K562 (cell line): ENCODE results near the gene UBA3. TPM values are rescaled to one million over a fixed set of nuclear protein-coding genes. Genes with fewer than 3 reads are reported as not detected.

Source experiments
- ATAC-seq: fragments of 200-7000 bp; cut with Tn5 transposase; 3 replicates; pipeline ENCODE4 v1.9.1; 2020; ENCODE audit warnings: moderate library complexity
- BruUV-seq: library from RNA; stranded (reverse); fragments of 400-500 nt; replicated peaks from 2 replicates; lab custom pipeline; 2021; lab: Mats Ljungman, UMichigan
- CTCF ChIA-PET: fragments of 300-600 bp; formaldehyde crosslinking; extraction: SDS; loops from one replicate; lab custom pipeline; 2021; ENCODE audit warnings: low intra/inter-chr PET ratio; lab: Yijun Ruan, JAX
- POLR2A ChIA-PET: fragments of 300-600, 350-650 bp; sonication (Branson Sonifier 250); formaldehyde crosslinking; extraction: SDS; loops from one replicate; lab custom pipeline; 2021; ENCODE audit warnings: antibody characterized with exemption, inconsistent platforms; lab: Yijun Ruan, JAX
- DNase-seq, 4 experiments: peaks; one replicate each; pipeline versions ENCODE4 v3.0.0 to v3.0.0-alpha.2; 2011 to 2018; ENCODE audit warnings: low spot score in 3 of 4, mixed read lengths in 3 of 4; ENCODE audit errors: extremely low read depth in 1 of 4
- FAIRE-seq: peaks from 2 replicates; lab custom pipeline; 2011; peaks lifted over from hg19 to GRCh38; lab: Jason Lieb, UNC
- H2AFZ ChIP-seq: 2 replicates; pipeline ENCODE4 v1.6.0; 2011; ENCODE audit warnings: low read depth, low read length, control low read depth, inconsistent platforms
- H3K27ac ChIP-seq: fragments of 200-600 bp; 3 replicates; pipeline ENCODE4 v1.8.0; 2011; ENCODE audit warnings: low read depth, mild to moderate bottlenecking, control low read depth, inconsistent platforms, low read length, moderate library complexity, mixed read lengths; ENCODE audit errors: extremely low read depth
- H3K27me3 ChIP-seq, 2 experiments: fragments of 300-600 bp in 1 of 2; 2 replicates in 1 of 2; 3 replicates in 1 of 2; pipeline versions ENCODE4 v1.6.0 to v1.8.0; 2011; ENCODE audit warnings: inconsistent platforms in 2 of 2, low read length in 2 of 2, mild to moderate bottlenecking in 1 of 2, mixed read lengths in 1 of 2, moderate library complexity in 1 of 2; ENCODE audit not compliant: control insufficient read depth in 2 of 2, insufficient read depth in 2 of 2
- H3K36me3 ChIP-seq: fragments of 300-600 bp; 3 replicates; pipeline ENCODE4 v1.8.0; 2011; ENCODE audit warnings: mild to moderate bottlenecking, low read length, inconsistent platforms; ENCODE audit not compliant: control insufficient read depth, insufficient read depth
- H3K4me1 ChIP-seq, 2 experiments: fragments of 200-600 bp in 1 of 2; replicated peaks in 1 of 2; 2 replicates in 1 of 2; 3 replicates in 1 of 2; pipeline versions ENCODE4 v1.5.1 to v1.8.0; 2011; ENCODE audit warnings: inconsistent platforms in 2 of 2, low read length in 2 of 2, mild to moderate bottlenecking in 1 of 2, mixed read lengths in 1 of 2, moderate library complexity in 1 of 2; ENCODE audit not compliant: control insufficient read depth in 2 of 2, insufficient read depth in 2 of 2
- H3K4me2 ChIP-seq: 2 replicates; pipeline ENCODE4 v1.6.1; 2011; ENCODE audit warnings: low read length, control low read depth, inconsistent platforms, mixed read lengths; ENCODE audit not compliant: insufficient read depth
- H3K4me3 ChIP-seq: fragments of 200-600 bp; sonication (generic), shearing (Covaris generic); 2 replicates; pipeline ENCODE4 v1.5.1; 2016; ENCODE audit warnings: control low read depth, inconsistent platforms
- H3K79me2 ChIP-seq: fragments of 200-600 bp; 3 replicates; pipeline ENCODE4 v1.8.0; 2011; ENCODE audit warnings: low read length, inconsistent platforms; ENCODE audit not compliant: control insufficient read depth, insufficient read depth
- H3K9ac ChIP-seq, 2 experiments: 2 replicates each; pipeline versions ENCODE4 v1.6.0 to v1.6.1; 2011; ENCODE audit warnings: low read depth in 2 of 2, low read length in 2 of 2, control low read depth in 1 of 2, inconsistent platforms in 1 of 2, mild to moderate bottlenecking in 1 of 2, mixed read lengths in 1 of 2; ENCODE audit not compliant: insufficient read depth in 1 of 2
- H3K9me1 ChIP-seq: one replicate; pipeline ENCODE4 v1.6.0; 2011; ENCODE audit warnings: inconsistent platforms, mild to moderate bottlenecking, low read length, moderate library complexity; ENCODE audit not compliant: control insufficient read depth, insufficient read depth
- H3K9me3 ChIP-seq: replicated peaks from 2 replicates; pipeline ENCODE4 v1.5.1; 2011; ENCODE audit warnings: low read depth, low read length, inconsistent platforms; ENCODE audit not compliant: control insufficient read depth, insufficient read depth
- H4K20me1 ChIP-seq: replicated peaks from 2 replicates; pipeline ENCODE4 v1.6.1; 2011; ENCODE audit warnings: low read length, inconsistent platforms, mixed read lengths; ENCODE audit not compliant: control insufficient read depth, insufficient read depth
- ASH1L ChIP-seq: fragments of 450-650 bp; IDR thresholded peaks from 2 replicates; pipeline ENCODE4 v1.6.1; 2018; ENCODE audit warnings: borderline replicate concordance, mild to moderate bottlenecking, low read depth; ENCODE audit not compliant: partially characterized antibody
- DACH1 ChIP-seq: fragments of 450-650 bp; IDR thresholded peaks from 2 replicates; pipeline ENCODE4 v1.6.1; 2018; ENCODE audit not compliant: partially characterized antibody
- WGBS: fragments of 100-300 bp; shearing (Covaris generic); methylation state at CpG from one replicate; pipeline ENCODE4 v1.1.6; 2016; ENCODE audit warnings: low coverage, mixed read lengths; ENCODE audit not compliant: insufficient coverage; ENCODE audit errors: missing lambda C conversion rate; 5-methylcytosine and 5-hydroxymethylcytosine counted together
- in situ Hi-C: fragments of 300-500 bp; cut with MboI; formaldehyde crosslinking; loops from 4 replicates; pipeline ENCODE4 v1.15.0; 2018; ENCODE audit warnings: inconsistent platforms, mixed read lengths
- intact Hi-C: fragments of 100-400 bp; cut with micrococcal nuclease; formaldehyde crosslinking; loops from 2 replicates; pipeline ENCODE4 v1.14.2; 2022
- polyA plus RNA-seq, 8 experiments: library from polyadenylated mRNA; depleted of rRNA in 4 of 8; stranded (reverse) in 5 of 8; unstranded in 3 of 8; fragments of >200 nt; fragmentation: Nextera tagmentation in 2 of 8; fragmentation: Illumina TruSeq in 1 of 8; extraction: Ambion mirVana in 2 of 8; extraction: Trizol in 1 of 8; gene quantifications; 2 replicates each; pipeline versions ENCODE4 v1.2.1 to v1.2.3, GENCODE V29; 2011 to 2014; ENCODE audit warnings: inconsistent platforms in 1 of 8, missing spikeins in 1 of 8
- total RNA-seq, 7 experiments: library from RNA; depleted of rRNA in 6 of 7; stranded (reverse); fragments of >200 nt in 6 of 7; fragmentation: Illumina TruSeq in 2 of 7; extraction: Trizol in 2 of 7; gene quantifications; 2 replicates each; pipeline versions ENCODE4 v1.2.1 to v1.2.3, GENCODE V29; 2011 to 2021; ENCODE audit warnings: low replicate concordance in 1 of 7
- TF ChIP-seq, protein P1 (sequence below): IDR thresholded peaks from 3 replicates; pipeline ENCODE4 v1.6.1; 2011; ENCODE audit warnings: borderline replicate concordance, mild to moderate bottlenecking, moderate library complexity; ENCODE audit not compliant: insufficient read length; ENCODE audit errors: extremely low read depth

Gene UBA3
- total and polyA plus RNA-seq, 9 of the 15 experiments (the other 6 are each of a cell fraction or from before 2014, with no cell fraction given) = 23.2 to 80.0 (median 38.6) TPM

- DNase-seq (no peak), FAIRE-seq (no peak), ATAC-seq (no peak)
- Histone ChIP-seq H3K27ac (no peak overlapping the region), H3K27me3 (no peaks in the 10 kb centered on the region; a peak in 1 of 5 replicates), H3K9ac (no peak overlapping the region), H3K9me3 (no peaks in the 10 kb centered on the region), H3K4me2 (no peak overlapping the region), H2AFZ (no peak overlapping the region), H3K36me3 (no peaks in the 10 kb centered on the region), H3K4me1 (no peaks in the 10 kb centered on the region), H3K4me3 (no peak overlapping the region), H3K9me1 (no peaks in the 10 kb centered on the region), H3K79me2 (no peaks in the 10 kb centered on the region), H4K20me1 (no peaks in the 10 kb centered on the region)
- 0% methylated on average over 1 of the region's 1 CpG for WGBS
- intact Hi-C loops = no loop called here
- in situ Hi-C loops = no loop called here
- TF ChIP-seq DACH1 (no peak), ASH1L (no peak)
- TF ChIP-seq, protein P1, sequence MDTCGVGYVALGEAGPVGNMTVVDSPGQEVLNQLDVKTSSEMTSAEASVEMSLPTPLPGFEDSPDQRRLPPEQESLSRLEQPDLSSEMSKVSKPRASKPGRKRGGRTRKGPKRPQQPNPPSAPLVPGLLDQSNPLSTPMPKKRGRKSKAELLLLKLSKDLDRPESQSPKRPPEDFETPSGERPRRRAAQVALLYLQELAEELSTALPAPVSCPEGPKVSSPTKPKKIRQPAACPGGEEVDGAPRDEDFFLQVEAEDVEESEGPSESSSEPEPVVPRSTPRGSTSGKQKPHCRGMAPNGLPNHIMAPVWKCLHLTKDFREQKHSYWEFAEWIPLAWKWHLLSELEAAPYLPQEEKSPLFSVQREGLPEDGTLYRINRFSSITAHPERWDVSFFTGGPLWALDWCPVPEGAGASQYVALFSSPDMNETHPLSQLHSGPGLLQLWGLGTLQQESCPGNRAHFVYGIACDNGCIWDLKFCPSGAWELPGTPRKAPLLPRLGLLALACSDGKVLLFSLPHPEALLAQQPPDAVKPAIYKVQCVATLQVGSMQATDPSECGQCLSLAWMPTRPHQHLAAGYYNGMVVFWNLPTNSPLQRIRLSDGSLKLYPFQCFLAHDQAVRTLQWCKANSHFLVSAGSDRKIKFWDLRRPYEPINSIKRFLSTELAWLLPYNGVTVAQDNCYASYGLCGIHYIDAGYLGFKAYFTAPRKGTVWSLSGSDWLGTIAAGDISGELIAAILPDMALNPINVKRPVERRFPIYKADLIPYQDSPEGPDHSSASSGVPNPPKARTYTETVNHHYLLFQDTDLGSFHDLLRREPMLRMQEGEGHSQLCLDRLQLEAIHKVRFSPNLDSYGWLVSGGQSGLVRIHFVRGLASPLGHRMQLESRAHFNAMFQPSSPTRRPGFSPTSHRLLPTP = no peak
- POLR2A ChIA-PET = interaction anchor here (1.0 kb wide), 1 partner anchor 10 kb away, joined by 4 read pairs; no protein-coding TSS in a partner anchor
- no TSS peak for BruUV-seq
- CTCF ChIA-PET = no interaction called here
These were observed 49.4 kb upstream of the UBA3 start for GRCh38 chr3:69129531-69129930.
